ENCODE measurements around the gene RALGAPA1.
"Not testable (repeated sequence)": the region's sequence is repeated elsewhere in the genome, so short reads cannot be mapped to it uniquely, and the experiment has no call there.

Gene RALGAPA1

GRCh38 chr14:35808638-35809563 is at the start of gene RALGAPA1:
TSS of gene RALGAPA1 (minus strand) at chr14:35809295. CDS start at chr14:35808835, 460 bp downstream.
- not testable (repeated sequence) for H3K27me3 ChIP-seq (ENCODE audit: insufficient read depth, low read depth, severe bottlenecking); H3K36me3 ChIP-seq; H3K9me3 ChIP-seq (ENCODE audit: severe bottlenecking)
- TF ChIP-seq, protein P1, sequence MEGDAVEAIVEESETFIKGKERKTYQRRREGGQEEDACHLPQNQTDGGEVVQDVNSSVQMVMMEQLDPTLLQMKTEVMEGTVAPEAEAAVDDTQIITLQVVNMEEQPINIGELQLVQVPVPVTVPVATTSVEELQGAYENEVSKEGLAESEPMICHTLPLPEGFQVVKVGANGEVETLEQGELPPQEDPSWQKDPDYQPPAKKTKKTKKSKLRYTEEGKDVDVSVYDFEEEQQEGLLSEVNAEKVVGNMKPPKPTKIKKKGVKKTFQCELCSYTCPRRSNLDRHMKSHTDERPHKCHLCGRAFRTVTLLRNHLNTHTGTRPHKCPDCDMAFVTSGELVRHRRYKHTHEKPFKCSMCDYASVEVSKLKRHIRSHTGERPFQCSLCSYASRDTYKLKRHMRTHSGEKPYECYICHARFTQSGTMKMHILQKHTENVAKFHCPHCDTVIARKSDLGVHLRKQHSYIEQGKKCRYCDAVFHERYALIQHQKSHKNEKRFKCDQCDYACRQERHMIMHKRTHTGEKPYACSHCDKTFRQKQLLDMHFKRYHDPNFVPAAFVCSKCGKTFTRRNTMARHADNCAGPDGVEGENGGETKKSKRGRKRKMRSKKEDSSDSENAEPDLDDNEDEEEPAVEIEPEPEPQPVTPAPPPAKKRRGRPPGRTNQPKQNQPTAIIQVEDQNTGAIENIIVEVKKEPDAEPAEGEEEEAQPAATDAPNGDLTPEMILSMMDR (IDR thresholded peaks at IDR 0.05; ENCODE audit: low read depth, low read length) = peak; percentile 52
- DNase-seq = peak; percentile 95
- Histone ChIP-seq H3K4me3 (ENCODE audit: low read depth, low read length) (peak within 1 kb of the TSS; percentile 76), H3K27ac (peak within 1 kb of the TSS; percentile 87)

GRCh38 chr14:35858521-35859209 is 49.6 kb upstream of the RALGAPA1 start:
- Histone ChIP-seq H3K9me3 (ENCODE audit: severe bottlenecking) (no peaks in the 10 kb centered on the region), H3K36me3 (peaks cover 28% of the 10 kb centered on the region), H3K4me3 (ENCODE audit: low read depth, low read length) (no peak overlapping the region), H3K27ac (no peak overlapping the region), H3K27me3 (ENCODE audit: insufficient read depth, low read depth, severe bottlenecking) (no peaks in the 10 kb centered on the region)
- DNase-seq = no peak
- TF ChIP-seq, protein P1 (IDR thresholded peaks at IDR 0.05; ENCODE audit: low read depth, low read length) = no peak

GRCh38 chr14:35855876-35856481 is 46.9 kb upstream of the RALGAPA1 start:
- peak overlapping the region; percentile 9; the same call in 1 of the 2 replicates for H3K27ac ChIP-seq
- DNase-seq = no peak

DNA sequence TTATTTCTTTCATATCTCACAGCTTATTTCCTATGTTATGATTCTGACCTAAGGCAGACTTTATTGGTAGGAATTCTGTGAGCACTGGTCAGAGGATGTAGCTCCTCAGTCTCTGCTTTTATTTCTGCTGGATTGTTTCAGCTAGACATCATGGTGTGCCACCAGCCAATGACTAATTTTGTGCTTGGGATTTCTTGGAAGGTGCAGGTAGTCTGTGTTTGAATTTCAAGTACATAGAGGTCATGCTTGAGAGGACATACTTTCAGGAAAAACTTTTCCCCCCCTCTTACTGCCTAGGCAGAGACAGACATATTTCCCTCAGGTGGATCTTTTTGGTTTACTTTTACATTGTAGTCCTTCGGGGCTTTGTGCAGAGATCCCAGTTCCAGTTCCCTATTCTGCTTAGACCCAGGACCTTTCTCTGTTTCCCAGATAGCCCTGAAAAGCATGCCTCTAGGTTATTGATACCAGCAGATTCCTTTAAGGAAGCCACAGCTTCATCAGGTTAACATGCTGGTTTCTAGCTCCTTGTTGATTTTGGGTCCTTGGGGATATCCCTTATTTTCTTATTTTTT is 45.7 kb upstream of the RALGAPA1 start:
- TF ChIP-seq, protein P1 (IDR thresholded peaks at IDR 0.05; ENCODE audit: low read depth, low read length) = no peak
- Histone ChIP-seq H3K4me3 (ENCODE audit: low read depth, low read length) (no peak overlapping the region), H3K27ac (no peak overlapping the region), H3K36me3 (peaks cover 31% of the 10 kb centered on the region), H3K27me3 (ENCODE audit: insufficient read depth, low read depth, severe bottlenecking) (no peaks in the 10 kb centered on the region), H3K9me3 (ENCODE audit: severe bottlenecking) (peaks cover 4% of the 10 kb centered on the region)
- DNase-seq = no peak

More at GRCh38 chr14:35855876-35856481, 46.9 kb upstream of the RALGAPA1 start:
- H3K4me3 ChIP-seq (ENCODE audit: low read depth, low read length) = no peak overlapping the region
- TF ChIP-seq, protein P1 (IDR thresholded peaks at IDR 0.05; ENCODE audit: low read depth, low read length) = no peak
- H3K27me3 ChIP-seq (ENCODE audit: insufficient read depth, low read depth, severe bottlenecking) = no peaks in the 10 kb centered on the region
- H3K9me3 ChIP-seq (ENCODE audit: severe bottlenecking) = peaks cover 4% of the 10 kb centered on the region
- H3K36me3 ChIP-seq = peaks cover 27% of the 10 kb centered on the region

GRCh38 chr14:35853225-35853624 is 44.1 kb upstream of the RALGAPA1 start:
- H3K9me3 ChIP-seq (ENCODE audit: severe bottlenecking) = peaks cover 4% of the 10 kb centered on the region
- no peak overlapping the region for H3K4me3 ChIP-seq (ENCODE audit: low read depth, low read length)
- TF ChIP-seq, protein P1 (IDR thresholded peaks at IDR 0.05; ENCODE audit: low read depth, low read length) = no peak
- H3K27me3 ChIP-seq (ENCODE audit: insufficient read depth, low read depth, severe bottlenecking) = no peaks in the 10 kb centered on the region
- H3K36me3 ChIP-seq = peaks cover 19% of the 10 kb centered on the region
- no peak overlapping the region for H3K27ac ChIP-seq
- DNase-seq = no peak

Measured in WERI-Rb-1 (cell line).